Coronary artery (tissue), 2 donors: Measurements from ENCODE around the gene BABAM2.

Source experiments
- DNase-seq: peaks from one replicate; pipeline ENCODE4 v3.0.0-alpha.2; 2017; ENCODE audit warnings: low spot score
- H3K27ac ChIP-seq, 2 donors: fragments of 200-600 bp; sonication (generic); one replicate each; pipeline ENCODE4 v1.5.1; 2016 to 2019
- H3K4me3 ChIP-seq: fragments of 200-600 bp; sonication (generic); 2 replicates; pipeline ENCODE4 v1.5.1; 2016; ENCODE audit warnings: mild to moderate bottlenecking, moderate library complexity
- TF ChIP-seq, protein P1 (sequence below): fragments of 200-600 bp; sonication (generic); IDR thresholded peaks from one replicate; pipeline ENCODE4 v1.5.1; 2019; ENCODE audit warnings: antibody characterized with exemption

Gene BABAM2

DNA sequence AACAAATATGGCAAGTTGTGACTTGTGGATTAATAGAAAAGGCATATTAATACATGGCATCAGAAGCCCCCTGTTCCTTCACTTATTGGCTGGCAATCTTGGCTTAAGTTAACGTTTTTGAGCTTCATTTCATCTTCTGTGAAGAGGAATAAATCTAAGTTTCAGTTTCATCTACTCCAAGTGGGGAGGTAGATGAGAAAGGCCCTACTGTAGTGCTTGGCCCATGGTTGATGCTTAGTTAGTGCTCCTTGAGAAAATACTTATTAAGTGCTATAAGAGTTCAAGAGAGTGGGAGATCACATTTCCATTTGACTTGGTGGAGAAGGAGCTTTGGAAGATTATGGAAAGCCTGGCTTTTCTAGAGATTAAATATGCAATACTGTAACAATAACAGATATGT is 244.3 kb downstream of the BABAM2 start:
- TF ChIP-seq, protein P1, sequence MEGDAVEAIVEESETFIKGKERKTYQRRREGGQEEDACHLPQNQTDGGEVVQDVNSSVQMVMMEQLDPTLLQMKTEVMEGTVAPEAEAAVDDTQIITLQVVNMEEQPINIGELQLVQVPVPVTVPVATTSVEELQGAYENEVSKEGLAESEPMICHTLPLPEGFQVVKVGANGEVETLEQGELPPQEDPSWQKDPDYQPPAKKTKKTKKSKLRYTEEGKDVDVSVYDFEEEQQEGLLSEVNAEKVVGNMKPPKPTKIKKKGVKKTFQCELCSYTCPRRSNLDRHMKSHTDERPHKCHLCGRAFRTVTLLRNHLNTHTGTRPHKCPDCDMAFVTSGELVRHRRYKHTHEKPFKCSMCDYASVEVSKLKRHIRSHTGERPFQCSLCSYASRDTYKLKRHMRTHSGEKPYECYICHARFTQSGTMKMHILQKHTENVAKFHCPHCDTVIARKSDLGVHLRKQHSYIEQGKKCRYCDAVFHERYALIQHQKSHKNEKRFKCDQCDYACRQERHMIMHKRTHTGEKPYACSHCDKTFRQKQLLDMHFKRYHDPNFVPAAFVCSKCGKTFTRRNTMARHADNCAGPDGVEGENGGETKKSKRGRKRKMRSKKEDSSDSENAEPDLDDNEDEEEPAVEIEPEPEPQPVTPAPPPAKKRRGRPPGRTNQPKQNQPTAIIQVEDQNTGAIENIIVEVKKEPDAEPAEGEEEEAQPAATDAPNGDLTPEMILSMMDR, result no peak
- Histone ChIP-seq H3K4me3 (no peak overlapping the region), H3K27ac (peak overlapping the region in 1 of 2 donors; percentile 27)
- DNase-seq, result no peak

DNA sequence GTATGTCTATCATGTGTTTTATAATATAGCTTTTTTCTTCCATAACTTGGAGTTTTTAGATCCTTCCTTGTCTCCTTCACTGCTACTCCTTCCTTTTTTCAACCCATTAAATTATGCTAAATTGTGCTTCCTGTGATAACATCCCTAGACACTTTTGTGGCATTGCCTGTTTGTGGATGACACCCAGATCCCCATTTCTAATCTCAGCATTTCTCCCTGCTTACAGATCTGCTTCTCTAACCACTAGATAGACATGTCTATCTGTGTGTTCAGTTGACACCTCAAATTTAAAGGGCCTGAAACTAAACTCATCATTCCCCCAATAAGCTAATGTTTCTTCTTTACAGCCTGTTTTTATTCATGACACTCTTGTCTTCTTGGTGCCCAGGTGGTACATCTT is 244.8 kb downstream of the BABAM2 start:
- Histone ChIP-seq H3K27ac (no peak overlapping the region), H3K4me3 (no peak overlapping the region)
- TF ChIP-seq, protein P1, result no peak
- DNase-seq, result no peak

- no peak for DNase-seq
- no peak overlapping the region for H3K27ac ChIP-seq
- no peak overlapping the region for H3K4me3 ChIP-seq
- TF ChIP-seq, protein P1, result no peak
Measured at GRCh38 chr2:28135799-28136198, 245.3 kb downstream of the BABAM2 start.

GRCh38 chr2:28136556-28136955 is 246.0 kb downstream of the BABAM2 start:
- H3K27ac ChIP-seq, result peak overlapping the region in 1 of 2 donors; percentile 4
- TF ChIP-seq, protein P1, result no peak
- no peak overlapping the region for H3K4me3 ChIP-seq
- DNase-seq, result no peak

DNA sequence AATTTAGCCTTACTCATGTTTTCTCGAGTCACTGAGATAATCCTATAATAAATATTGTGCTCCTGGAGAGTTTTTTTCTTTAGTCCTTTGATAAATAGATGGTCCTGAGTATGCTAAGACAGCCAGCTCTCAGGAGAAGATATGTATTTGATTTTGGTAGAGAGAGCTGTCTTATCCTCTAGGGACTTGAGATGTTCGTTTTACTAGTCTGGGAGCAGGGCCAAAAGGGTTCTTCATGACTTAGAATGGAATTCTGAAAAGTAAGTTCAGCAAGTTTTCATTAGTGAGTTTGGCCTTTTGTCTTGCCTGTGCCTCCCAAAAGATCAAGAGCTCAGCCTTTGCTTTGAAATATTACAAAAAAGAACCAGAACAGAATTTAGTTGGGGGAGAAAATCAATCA is 246.7 kb downstream of the BABAM2 start:
- DNase-seq, result no peak
- TF ChIP-seq, protein P1, result no peak
- Histone ChIP-seq H3K4me3 (no peak overlapping the region), H3K27ac (no peak overlapping the region)

GRCh38 chr2:28142386-28142785 is 251.9 kb downstream of the BABAM2 start:
- no peak for DNase-seq
- TF ChIP-seq, protein P1, result no peak
- Histone ChIP-seq H3K27ac (no peak overlapping the region), H3K4me3 (no peak overlapping the region)

DNA sequence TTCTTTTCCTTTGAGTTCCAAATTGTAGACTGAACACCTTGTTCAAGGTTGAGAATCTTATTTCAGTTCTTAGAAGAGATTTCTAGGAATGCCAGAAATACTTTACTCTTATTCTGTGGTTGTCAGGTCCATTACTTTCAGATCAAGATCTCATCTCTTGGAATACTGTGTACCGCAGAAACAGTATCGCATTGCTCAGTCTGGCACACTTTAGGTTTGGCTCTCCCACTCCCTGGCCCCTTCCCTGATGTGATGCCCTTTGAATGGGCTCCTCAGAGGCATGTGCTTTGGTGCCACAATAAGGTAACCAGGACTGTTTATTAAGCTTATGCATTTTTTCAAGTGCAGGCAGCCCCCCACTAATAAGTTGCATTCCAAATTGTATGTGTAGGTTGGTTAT is 257.5 kb downstream of the BABAM2 start:
- TF ChIP-seq, protein P1, result no peak
- DNase-seq, result no peak
- Histone ChIP-seq H3K4me3 (no peak overlapping the region), H3K27ac (no peak overlapping the region)
